CMK (cell line): ENCODE data around the gene GARIN3.

Source experiments
- DNase-seq: peaks from one replicate; pipeline ENCODE4 v3.0.0-alpha.2; 2010; ENCODE audit warnings: low read depth

Gene GARIN3

GRCh38 chr5:157143127-157143971 is 22.7 kb downstream of the GARIN3 start:
- no peak for DNase-seq

GRCh38 chr5:157142317-157143126 is 23.5 kb downstream of the GARIN3 start, which contains the start of gene MED7:
Gene MED7 (minus strand): TSS chr5:157142865. CDS start chr5:157139431, 3,434 bp downstream.
- peak; percentile 92 for DNase-seq

GRCh38 chr5:157137691-157138090 is 28.4 kb downstream of the GARIN3 start:
- no peak for DNase-seq

DNA sequence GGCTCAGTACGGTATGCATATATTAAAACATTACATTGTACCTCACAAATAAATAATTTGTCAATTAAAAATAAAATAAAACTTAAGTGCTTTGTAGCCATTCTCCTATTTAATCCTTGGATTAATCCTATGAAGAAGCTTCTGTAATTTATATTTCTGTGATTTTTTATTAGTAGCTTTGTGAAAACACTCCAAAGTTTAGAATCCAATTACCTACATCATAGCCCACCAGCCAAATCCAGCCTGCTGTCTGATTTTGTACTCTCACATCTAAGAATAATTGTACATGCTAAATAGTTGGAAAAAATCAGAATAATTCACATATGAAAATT is 33.8 kb downstream of the GARIN3 start:
- DNase-seq: no peak

DNA sequence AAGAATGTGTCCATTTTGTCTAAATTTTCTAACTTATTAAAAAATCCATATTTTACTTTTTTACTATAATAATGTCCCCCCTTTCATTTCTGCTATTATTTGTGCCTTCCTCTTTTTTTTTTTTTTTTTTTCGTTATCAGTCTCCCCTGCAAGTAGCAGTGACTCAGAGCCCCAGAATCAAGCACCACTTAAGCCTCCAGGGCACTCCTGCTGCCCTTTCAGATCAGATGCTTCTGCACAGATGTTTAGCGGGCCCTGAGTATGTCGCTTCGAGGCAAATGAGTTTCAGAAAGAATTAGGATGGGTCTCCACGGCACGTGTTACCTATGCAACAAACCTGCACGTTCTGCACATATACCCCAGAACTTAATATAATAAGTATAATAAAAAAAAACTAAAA is 35.1 kb downstream of the GARIN3 start:
- no peak for DNase-seq

GRCh38 chr5:157121709-157122108 is 44.4 kb downstream of the GARIN3 start:
- DNase-seq: no peak

GRCh38 chr5:157120102-157120501 is 46.0 kb downstream of the GARIN3 start:
- DNase-seq: no peak

GRCh38 chr5:157116483-157116954 is 49.5 kb downstream of the GARIN3 start:
- DNase-seq: no peak

DNA sequence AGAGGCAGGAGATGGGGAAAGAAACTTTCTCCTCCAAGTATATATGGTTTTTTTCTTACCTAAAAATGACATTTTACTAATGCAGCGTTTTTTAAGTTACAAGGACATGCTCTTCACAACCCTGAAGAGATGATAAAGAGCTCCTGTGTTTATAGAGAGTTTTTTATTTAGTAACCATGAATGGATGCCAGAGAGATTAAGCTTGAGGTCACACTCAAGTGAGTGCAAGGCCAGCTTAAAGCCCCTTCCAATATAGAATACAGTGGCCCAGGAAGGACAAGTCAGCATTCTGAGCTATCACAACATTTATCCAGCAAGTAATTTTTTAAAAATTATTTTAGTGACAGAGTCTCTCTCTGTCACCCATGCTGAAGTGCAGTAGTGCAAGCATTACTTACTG is 50.6 kb downstream of the GARIN3 start:
- DNase-seq: no peak

- no peak for DNase-seq
Measured at GRCh38 chr5:157115012-157115411, 51.1 kb downstream of the GARIN3 start.

DNA sequence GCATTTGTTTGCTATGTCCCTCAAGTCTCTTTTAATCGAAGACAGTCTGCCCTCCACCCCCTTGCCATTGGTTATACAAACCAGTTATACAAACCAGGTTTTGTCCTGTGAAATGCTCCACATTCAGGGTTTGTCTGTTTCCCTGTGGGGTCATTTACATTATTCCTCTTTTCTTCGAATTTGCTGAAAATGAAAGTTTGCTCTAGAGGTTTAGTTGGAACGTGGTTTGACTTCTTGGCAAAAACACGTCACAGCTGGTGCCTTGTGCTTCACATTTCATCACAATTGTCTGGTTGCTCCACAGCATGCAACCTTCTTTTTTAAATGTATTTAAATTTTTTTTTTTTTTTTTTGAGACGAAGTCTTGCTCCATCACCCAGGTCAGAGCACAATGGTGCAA is 53.1 kb downstream of the GARIN3 start:
- no peak for DNase-seq
